HK-2 (cell line): Measurements from ENCODE around the gene CYP1A1.
A peak's percentile ranks its signal among the peaks of the same experiment; 100 is the strongest.
"Not testable (repeated sequence)": the region's sequence is repeated elsewhere in the genome, so short reads cannot be mapped to it uniquely, and the experiment has no call there.

Experiments
- DNase-seq: peaks from one replicate; pipeline ENCODE4 v3.0.0-alpha.2; 2018; ENCODE audit not compliant: unreplicated experiment

The CYP1A1 gene

DNA sequence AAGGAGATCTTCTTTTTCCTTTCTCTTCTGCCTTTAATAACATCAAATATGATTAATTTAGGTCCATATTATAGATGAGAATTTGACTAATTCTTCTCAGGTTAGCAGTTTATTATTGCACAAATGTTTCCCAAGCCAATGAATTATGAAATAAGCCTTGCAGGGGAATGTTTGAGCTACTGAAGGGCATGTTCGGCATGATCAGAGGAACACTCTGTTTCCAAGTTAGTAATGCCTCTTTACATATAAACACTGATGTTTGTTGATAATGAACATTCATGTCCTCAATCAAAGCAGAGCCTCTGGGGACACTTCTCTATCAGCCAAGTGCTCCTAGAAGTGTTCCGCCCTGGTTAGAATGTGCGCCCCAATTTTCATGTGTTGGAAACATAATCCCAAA, 10.0 kb upstream of the CYP1A1 start:
- no peak for DNase-seq

DNA sequence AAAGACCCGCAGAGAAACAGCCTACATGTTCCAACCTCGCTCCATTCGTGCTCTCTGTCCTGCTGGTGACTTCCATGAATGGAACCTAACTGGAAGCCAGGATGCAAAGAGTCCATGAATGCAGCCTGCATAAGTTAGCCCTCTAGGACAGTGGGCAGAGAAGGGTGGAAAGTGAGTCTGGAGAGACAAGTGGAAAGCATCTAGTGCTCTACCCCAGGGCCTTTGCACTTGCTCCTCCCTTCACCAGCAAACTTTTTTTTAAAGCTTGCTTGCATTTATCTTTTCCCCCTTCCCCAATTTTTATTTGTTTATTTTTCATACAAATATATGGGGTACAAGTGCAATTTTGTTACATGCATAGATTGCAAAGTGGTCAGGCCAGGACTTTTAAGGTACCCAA, 7.9 kb upstream of the CYP1A1 start:
- no peak for DNase-seq

DNA sequence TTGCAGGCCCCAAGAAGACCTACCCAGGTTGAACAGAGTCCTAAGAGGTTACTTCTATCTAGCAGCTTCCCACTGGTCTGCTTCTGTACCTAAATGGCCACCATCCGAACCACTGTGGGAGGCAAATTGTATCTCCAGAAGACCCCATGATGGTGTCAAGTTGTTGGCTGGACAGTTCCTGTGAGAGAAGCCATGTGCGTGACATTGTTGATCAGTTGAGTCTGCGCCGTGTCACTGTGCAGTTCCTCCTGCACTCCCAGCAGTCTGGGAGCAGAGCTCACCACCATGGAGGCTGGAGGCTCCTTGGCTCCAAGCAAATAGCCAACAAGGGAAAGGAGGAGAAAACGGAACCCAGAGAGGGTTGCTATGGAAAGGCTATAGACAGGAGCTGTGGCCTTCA, 7.5 kb upstream of the CYP1A1 start:
- DNase-seq = no peak

- no peak for DNase-seq
Measured at GRCh38 chr15:74730619-74731316, 5.4 kb upstream of the CYP1A1 start.

- DNase-seq = not testable (repeated sequence)
Measured at GRCh38 chr15:74729372-74729771, 4.0 kb upstream of the CYP1A1 start.

DNA sequence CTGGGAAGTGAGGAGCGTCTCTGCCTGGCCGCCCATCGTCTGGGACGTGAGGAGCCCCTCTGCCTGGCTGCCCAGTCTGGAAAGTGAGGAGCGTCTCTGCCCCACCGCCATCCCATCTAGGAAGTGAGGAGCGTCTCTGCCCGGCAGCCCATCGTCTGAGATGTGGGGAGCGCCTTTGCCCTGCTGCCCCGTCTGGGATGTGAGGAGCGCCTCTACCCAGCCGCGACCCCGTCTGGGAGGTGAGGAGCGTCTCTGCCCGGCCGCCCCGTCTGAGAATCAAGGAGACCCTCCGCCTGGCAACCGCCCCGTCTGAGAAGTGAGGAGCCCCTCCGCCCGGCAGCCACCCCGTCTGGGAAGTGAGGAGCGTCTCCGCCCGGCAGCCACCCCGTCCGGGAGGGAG, 3.4 kb upstream of the CYP1A1 start:
- DNase-seq = not testable (repeated sequence)

DNA sequence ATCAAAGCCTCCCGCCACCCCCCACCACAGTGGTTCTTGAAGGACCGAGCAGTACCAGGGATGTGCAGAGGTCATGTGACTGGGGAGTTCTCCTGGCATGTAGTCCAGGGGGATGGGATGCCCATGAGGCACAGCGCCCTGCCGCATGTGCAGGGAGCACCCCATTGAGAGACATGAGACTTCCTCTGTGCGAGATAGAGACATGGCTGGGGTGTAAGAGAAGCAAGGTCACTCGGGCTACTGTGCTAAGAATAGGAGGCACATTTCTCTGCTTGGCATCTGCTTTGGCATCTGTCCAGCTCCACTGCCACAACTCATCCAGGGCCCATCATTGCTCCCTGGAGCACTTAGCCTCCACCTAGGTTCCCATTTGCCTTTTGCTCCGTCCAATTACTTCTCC, 2.4 kb upstream of the CYP1A1 start:
- no peak for DNase-seq

GRCh38 chr15:74726774-74727164, 1.4 kb upstream of the CYP1A1 start:
- no peak for DNase-seq

DNA sequence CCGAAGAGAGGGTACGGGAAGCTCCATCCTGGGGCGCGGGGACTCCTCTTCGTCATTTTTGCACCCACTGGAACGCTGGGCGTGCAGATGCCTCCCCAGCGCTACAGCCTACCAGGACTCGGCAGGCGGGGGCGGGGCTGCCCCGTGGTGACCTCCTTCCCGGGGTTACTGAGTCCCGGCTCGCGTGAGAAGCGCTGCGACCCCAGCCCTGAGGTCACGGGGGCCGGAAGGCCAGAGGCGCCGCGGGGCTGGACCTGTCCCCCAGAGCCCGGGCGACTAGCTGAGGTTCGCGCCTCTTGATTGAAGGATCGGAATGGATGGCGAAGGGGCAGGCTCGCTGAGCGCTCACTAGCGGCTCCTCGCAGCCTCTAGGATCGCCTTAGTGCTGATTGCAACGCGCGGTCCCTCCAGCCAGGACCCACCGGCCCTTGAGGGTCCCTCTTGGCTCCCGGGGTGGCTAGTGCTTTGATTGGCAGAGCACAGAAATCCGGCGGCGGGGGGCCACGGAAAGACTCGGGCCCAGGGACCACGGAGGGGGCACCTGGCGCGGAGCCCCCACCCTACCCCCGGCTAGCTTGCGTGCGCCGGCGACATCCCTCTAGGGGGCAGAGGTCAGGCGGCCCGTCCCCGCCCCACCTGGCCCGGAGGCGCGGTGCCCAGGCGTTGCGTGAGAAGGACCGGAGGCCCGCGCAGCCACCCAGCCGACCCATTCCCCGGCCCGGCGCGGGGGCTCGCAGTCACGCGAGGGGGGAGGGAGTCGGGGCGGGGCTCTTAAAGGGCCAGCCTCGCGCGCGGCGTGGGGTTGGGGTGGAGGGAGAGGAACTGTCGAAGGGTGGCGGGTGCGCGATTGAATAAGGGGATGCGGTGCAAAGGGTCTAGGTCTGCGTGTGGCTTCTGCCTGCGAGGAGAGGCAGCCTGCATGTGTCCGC, 781 bp upstream of the CYP1A1 start:
- no peak for DNase-seq

- DNase-seq = no peak
Measured at GRCh38 chr15:74724570-74725224, 631 bp downstream of the CYP1A1 start.

DNA sequence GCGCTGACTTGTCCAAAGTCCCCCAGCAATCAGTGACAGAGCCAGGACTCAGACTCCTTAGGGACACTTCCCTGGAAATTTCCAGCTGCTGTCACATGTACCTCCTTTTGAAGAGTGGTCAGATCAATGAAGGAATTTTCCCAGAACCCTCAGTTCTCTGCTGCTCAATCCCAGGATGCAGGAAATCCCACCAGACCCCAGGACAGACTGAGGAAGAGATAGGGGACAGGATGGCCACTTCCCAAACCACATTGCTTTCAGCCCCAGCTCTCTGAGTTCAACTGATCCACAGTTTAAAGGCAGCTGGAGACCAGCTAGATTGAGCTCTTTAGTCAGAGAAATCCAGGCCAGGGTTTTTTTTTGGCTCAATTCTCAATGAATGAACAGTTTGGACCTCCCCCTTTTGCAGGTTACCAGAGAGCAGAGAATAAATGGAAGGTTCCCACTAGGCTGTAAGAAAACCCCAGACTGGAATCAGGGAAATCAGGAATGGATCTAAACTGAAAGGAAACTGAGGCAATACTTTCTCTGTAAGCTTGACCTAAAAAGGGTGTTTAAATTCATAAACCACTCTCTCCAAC, 1.5 kb downstream of the CYP1A1 start:
- no peak for DNase-seq

DNA sequence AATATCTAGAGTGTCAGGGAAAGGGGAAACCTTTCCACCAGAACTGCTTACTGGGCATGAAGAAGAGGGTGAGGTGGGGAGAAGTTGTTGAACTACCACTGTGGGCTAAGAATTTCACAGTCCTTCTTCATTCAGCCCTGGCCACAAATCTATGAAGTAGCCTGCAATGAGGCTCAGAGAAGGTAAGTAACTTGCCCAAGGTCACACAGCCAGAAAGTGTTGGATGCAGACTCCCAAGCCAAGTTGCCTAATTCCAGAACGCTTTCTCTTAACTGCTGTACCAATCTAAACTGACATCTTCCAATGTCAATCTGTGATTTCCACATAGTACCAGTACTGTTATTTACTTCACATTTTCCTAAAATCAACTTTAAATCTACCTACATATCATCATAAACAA, 2.1 kb downstream of the CYP1A1 start:
- DNase-seq = no peak

- no peak for DNase-seq
Measured at GRCh38 chr15:74722591-74722990, 2.7 kb downstream of the CYP1A1 start.

GRCh38 chr15:74716651-74717050, 8.7 kb downstream of the CYP1A1 start:
- DNase-seq = no peak

DNA sequence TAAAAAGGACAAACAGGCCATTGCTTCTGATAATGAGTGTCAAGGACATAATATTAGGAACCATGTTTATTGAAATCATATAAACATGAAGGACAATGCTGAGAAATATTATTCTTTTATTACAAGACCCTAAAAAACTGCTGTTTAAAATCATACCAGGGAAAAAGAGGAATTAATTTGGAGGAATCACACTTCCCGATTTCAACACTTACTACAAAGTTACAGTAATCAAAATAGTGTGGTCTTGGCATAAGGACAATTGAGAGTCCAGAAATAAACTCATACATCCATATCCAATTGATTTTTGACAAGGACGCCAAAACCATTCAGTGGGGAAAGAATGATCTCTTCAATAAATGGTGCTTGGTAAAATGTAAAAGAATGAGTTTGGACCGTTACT, 13.0 kb downstream of the CYP1A1 start:
- no peak for DNase-seq

DNA sequence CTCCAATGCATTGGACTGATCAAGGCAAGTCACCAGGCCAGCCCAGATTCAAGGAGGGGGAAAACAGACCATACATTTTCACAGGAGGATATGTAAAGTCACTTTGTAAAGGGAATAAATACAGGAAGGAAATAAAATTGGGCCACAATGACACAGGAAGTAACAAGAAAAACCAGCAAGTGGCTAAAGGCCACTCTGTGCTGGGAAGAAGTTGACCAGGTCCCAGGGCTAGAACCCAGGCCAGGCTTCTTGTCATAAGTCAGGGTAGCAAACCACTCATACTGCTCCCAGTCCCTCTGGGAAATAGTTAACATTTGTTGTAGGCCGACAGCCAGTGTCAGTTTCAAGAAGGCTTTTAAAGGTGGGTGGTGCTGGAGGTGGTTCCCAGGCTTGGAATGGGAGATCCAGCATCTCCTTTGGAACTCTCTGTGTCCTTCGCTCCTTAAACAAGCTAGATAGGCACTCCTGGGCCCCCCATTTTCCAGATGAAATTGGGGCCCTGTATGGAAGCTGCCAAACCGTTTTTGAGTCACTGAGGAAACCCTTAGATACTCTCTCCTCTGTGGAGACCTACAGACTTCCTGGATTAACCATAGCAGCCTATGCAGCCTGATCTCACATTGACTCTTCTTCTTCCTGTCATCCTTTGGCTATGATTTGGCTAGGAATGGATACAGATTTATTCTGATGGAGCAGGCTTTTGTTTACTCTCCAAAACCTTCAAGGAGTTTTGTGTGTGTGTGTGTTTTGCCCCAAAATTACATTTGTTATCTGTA, 14.8 kb downstream of the CYP1A1 start:
- no peak for DNase-seq

DNA sequence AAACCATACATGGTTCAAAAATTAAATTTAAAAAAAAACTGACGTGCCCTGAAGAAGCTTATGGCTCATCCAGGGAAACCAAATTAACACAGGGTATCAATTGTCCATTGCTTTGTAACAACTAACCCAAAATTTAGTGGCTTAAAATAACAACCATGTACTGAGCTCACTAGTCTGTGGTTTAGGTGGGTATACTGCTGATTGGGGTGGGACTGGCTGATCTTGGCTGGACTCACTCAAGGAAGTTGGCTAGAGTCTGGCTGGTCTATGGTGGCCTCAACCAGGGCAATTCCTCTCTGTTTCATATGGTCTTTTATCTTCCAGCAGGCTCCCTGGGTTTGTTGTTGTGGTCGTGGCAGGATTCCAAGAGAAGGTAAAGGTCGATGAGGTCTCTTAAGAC, 15.4 kb downstream of the CYP1A1 start:
- DNase-seq = no peak

- DNase-seq = no peak
Measured at GRCh38 chr15:74709011-74709410, 16.3 kb downstream of the CYP1A1 start.

DNA sequence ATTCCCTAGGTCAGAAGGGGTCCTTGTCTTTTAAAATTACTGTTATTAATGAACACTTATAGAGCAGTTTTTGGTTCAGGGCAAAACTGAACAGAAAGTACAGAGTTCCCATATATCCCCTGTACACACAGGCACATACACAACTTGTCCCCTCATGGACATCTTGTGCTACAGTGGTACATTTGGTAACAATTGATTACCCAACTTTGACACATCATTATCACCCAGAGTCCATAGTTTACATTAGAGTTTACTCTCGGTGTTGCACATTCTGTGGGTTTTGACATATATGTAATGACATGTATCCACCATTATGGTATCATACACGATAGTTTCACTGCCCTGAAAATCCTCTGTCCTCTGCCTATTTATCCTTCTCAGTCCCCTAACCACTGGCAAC, 28.5 kb downstream of the CYP1A1 start:
- no peak for DNase-seq

GRCh38 chr15:74696398-74696729, 29.0 kb downstream of the CYP1A1 start:
- no peak for DNase-seq

DNA sequence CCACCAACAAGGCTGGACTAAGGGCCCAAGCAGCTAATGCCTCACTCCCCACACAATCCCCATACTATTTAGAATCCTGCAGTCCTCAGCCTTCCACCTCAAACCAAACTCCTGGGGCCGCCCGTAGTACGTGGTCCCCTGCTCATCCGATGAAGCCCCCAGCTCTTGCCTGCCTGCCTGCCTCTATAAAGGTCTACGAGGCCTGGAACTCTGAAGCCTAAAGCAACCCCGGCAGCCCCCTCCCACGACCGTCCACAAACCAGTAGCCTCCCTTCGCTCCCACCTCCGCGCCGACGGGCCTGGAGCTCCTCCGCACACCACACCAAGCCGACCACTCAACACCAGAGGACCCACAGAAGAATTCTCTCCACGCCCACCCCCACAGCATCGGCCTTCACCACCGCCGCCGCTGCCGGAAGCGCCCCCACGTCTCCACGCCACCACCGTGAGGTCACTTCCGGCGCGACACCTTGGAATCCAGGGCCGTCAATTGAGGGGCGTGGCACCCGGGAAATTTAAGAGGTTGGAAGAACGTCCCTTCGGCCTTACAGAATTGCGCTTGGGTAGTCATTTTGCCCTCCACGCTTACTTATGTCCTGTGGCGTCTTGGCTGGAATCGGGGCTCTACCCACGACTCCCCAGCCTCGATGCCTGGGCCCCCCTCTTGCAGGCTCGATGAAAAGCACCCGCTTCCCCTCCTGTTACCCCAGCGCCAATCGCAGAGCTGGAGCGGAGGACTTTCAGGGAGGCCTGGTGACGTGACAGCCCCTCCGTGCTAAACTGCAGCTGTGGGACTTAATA, 29.5 kb downstream of the CYP1A1 start, which contains the start of gene EDC3:
Gene EDC3 (minus strand): TSS at position 428 of the 801 bp plus-strand sequence. CDS start 20,900 bp downstream, outside the sequence.
- DNase-seq = peak; percentile 65
